Stomach (tissue), 4 donors: ENCODE measurements around the gene TRAPPC3.

Experiments used
- EP300 ChIP-seq: sonication (generic); formaldehyde crosslinking; IDR thresholded peaks from one replicate; pipeline ENCODE4 v1.6.1; 2017; ENCODE audit warnings: antibody characterized with exemption
- POLR2A ChIP-seq, 4 donors: fragments of 450-650 bp; IDR thresholded peaks; one replicate each; pipeline ENCODE4 v1.6.1; 2016; ENCODE audit warnings: antibody characterized with exemption in 4 of 4, control low read depth in 2 of 4, mild to moderate bottlenecking in 1 of 4, moderate library complexity in 1 of 4
- POLR2AphosphoS5 ChIP-seq, 3 donors: sonication (generic); formaldehyde crosslinking; IDR thresholded peaks; one replicate each; pipeline ENCODE4 v1.6.1; 2016; ENCODE audit warnings: antibody characterized with exemption in 3 of 3
- TF ChIP-seq, protein P1 (sequence below), 7 experiments: fragments of 450-650 bp in 4 of 7; fragments of 200-600 bp in 3 of 7; sonication (generic) in 3 of 7; IDR thresholded peaks; one replicate each; pipeline ENCODE4 v1.5.1; 2016 to 2019; ENCODE audit warnings: antibody characterized with exemption in 7 of 7, control low read depth in 2 of 7, mild to moderate bottlenecking in 1 of 7

DNA sequence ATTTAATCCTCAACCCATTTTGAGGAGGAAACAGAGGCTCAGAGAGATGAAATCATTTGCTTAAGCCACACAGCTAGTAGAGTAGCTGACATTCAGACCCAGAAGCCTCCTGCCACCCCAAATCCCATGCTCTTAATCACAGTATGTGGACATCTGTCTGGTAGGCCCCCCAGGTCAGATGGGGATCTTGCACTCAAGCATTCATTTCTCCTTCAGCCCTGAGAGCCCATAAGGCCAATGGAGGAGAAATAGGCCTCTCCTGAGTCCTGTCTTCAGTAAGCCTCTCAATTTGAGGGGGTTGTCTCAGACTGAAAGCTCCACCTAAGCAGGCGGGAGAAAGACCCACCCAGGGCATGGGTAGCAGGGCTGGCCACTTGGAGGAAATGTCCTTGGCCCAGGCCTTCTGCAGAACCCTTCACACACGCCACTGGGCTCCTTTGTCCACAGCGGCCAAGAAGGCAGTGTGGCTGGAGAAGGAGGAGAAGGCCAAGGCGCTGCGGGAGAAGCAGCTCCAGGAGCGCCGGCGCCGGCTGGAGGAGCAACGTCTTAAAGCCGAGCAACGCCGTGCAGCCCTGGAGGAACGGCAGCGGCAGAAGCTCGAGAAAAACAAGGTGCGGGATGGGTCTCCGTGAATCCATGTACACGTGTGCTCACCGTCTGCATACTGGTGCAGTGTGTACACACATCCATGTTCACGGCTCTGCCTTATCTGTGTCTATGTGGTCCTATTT is 22.9 kb upstream of the TRAPPC3 start:
- TF ChIP-seq POLR2AphosphoS5 (IDR thresholded peaks at IDR 0.05) (no peak), POLR2A (IDR thresholded peaks at IDR 0.05) (no peak), EP300 (no peak)
- TF ChIP-seq, protein P1, sequence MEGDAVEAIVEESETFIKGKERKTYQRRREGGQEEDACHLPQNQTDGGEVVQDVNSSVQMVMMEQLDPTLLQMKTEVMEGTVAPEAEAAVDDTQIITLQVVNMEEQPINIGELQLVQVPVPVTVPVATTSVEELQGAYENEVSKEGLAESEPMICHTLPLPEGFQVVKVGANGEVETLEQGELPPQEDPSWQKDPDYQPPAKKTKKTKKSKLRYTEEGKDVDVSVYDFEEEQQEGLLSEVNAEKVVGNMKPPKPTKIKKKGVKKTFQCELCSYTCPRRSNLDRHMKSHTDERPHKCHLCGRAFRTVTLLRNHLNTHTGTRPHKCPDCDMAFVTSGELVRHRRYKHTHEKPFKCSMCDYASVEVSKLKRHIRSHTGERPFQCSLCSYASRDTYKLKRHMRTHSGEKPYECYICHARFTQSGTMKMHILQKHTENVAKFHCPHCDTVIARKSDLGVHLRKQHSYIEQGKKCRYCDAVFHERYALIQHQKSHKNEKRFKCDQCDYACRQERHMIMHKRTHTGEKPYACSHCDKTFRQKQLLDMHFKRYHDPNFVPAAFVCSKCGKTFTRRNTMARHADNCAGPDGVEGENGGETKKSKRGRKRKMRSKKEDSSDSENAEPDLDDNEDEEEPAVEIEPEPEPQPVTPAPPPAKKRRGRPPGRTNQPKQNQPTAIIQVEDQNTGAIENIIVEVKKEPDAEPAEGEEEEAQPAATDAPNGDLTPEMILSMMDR (IDR thresholded peaks at IDR 0.05) = no peak
